Spinal cord (tissue), 10 donors: Measurements from ENCODE around the gene INAVA. TPM values are rescaled to one million over a fixed set of nuclear protein-coding genes. Genes with fewer than 3 reads are reported as not detected.

ENCODE experiments used
- DNase-seq, 6 donors: peaks; one replicate each; pipeline versions ENCODE4 v3.0.0 to v3.0.0-alpha.2; 2013 to 2015; ENCODE audit warnings: low spot score in 6 of 6, low read depth in 4 of 6
- H3K27ac ChIP-seq: one replicate; pipeline ENCODE4 v1.5.1; 2013; ENCODE audit warnings: low read depth, low read length, control low read depth
- H3K27me3 ChIP-seq: one replicate; pipeline ENCODE4 v1.6.1; 2013; ENCODE audit warnings: low read length; ENCODE audit not compliant: control insufficient read depth, insufficient read depth
- H3K36me3 ChIP-seq: one replicate; pipeline ENCODE4 v1.6.1; 2013; ENCODE audit warnings: low read length; ENCODE audit not compliant: control insufficient read depth, insufficient read depth
- H3K4me1 ChIP-seq: one replicate; pipeline ENCODE4 v1.6.1; 2013; ENCODE audit warnings: low read length; ENCODE audit not compliant: control insufficient read depth, insufficient read depth
- H3K4me3 ChIP-seq: one replicate; pipeline ENCODE4 v1.5.1; 2013; ENCODE audit warnings: low read depth, low read length, control low read depth
- H3K9me3 ChIP-seq: one replicate; pipeline ENCODE4 v1.6.1; 2013; ENCODE audit warnings: low read length; ENCODE audit not compliant: control insufficient read depth, insufficient read depth
- WGBS: methylation state at CpG from one replicate; pipeline ENCODE4 v1.1.5; 2013; ENCODE audit warnings: missing lambda C conversion rate; ENCODE audit not compliant: insufficient coverage; 5-methylcytosine and 5-hydroxymethylcytosine counted together
- polyA plus RNA-seq, 2 donors: library from polyadenylated mRNA; unstranded; fragments of 120-200 nt; gene quantifications; one replicate each; pipeline ENCODE4 v1.2.1, GENCODE V29; 2013; ENCODE audit not compliant: insufficient read length in 2 of 2
- total RNA-seq, 2 donors: library from RNA; depleted of rRNA in 1 of 2; stranded (reverse); fragments of 120-200 nt in 1 of 2; fragments of >200 nt in 1 of 2; gene quantifications; one replicate each; pipeline versions ENCODE4 v1.2.3 to v1.2.4, GENCODE V29; 2013 to 2014
- donor health status: healthy.

The INAVA gene
- total and polyA plus RNA-seq, 4 donors: 3.5 to 19.5 (median 12.3) TPM

DNA sequence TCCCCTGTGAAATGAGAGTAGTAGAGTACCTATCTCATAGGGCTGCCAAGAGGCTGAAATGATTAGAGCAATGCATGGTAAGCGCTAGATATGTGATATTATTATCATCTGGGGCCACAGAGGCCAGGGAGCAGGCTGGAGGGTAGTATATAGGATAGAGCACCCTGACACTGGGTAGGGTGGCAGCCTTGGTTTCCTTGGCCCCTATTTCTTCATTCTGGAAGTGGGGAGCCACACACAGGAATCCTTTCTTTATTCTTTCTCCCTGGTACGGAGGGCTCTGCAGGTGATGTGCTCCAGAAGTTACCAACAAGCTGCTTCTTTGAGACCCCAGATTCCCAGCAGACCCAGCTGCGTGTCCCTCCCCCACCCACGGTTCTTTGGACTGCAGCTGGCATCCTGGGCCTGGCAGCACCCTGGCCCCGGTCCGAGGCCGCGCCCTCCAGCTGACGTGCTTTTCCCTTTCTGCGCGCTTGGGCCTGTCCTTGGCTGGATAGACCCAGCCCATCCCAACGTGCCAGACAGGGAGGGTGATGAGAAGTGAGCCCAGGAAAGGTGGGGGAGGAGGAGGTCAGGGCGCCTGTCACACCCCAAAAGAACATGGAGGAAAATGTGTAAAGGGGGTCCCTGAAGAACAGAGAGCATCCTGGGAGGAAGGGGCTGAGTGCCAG, 18.2 kb downstream of the INAVA start:
- DNase-seq: no peak
- Histone ChIP-seq H3K27ac (no peak overlapping the region), H3K27me3 (no peaks in the 10 kb centered on the region), H3K36me3 (peaks cover 26% of the 10 kb centered on the region), H3K4me1 (peaks cover 9% of the 10 kb centered on the region), H3K9me3 (no peaks in the 10 kb centered on the region), H3K4me3 (no peak overlapping the region)
- 82% methylated on average over 12 of the region's 13 CpGs for WGBS

- Histone ChIP-seq H3K27me3 (no peaks in the 10 kb centered on the region), H3K4me3 (no peak overlapping the region), H3K9me3 (no peaks in the 10 kb centered on the region), H3K36me3 (peaks cover 14% of the 10 kb centered on the region), H3K4me1 (peaks cover 9% of the 10 kb centered on the region), H3K27ac (no peak overlapping the region)
- DNase-seq: no peak
- WGBS: 33% methylated on average over 22 of the region's 22 CpGs
Observed at GRCh38 chr1:200916152-200916551, 21.5 kb downstream of the INAVA start.

- Histone ChIP-seq H3K9me3 (no peaks in the 10 kb centered on the region), H3K27ac (no peak overlapping the region), H3K4me3 (no peak overlapping the region), H3K4me1 (peaks cover 9% of the 10 kb centered on the region), H3K27me3 (no peaks in the 10 kb centered on the region), H3K36me3 (peaks cover 9% of the 10 kb centered on the region)
- 54% methylated on average over 11 of the region's 11 CpGs for WGBS
- no peak for DNase-seq
Observed at GRCh38 chr1:200916681-200917080, 22.0 kb downstream of the INAVA start.

DNA sequence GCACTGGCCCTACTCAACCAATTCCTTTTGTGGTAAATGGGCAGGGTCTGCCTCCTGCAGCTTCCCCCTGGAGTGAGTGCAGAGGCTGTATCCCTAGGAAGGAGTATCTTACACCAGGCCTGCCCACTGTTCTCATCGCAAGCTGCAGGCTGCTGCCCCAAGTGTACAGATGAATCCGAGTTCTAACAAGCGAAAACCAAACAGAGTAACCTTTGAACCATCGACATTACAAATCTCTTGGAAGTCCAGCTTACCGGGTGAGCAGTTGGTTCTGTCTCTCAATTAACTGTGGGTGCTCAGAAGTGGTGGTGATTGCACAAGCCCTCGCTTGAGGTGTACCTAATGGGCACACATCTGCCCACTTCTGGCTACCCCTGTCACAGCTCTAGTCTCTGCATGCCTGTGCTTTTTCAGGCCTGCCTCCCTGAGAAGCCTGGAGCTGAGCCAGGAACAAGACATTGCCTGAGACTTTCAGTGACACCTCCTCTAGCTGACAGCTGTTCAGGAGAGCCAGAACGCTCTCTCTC, 22.7 kb downstream of the INAVA start:
- H3K4me3 ChIP-seq: no peak overlapping the region
- H3K4me1 ChIP-seq: peaks cover 9% of the 10 kb centered on the region
- H3K36me3 ChIP-seq: peaks cover 6% of the 10 kb centered on the region
- 72% methylated on average over 6 of the region's 7 CpGs for WGBS
- no peaks in the 10 kb centered on the region for H3K27me3 ChIP-seq
- peak in 2 of 6 donors; percentile 25 to 38 for DNase-seq
- no peaks in the 10 kb centered on the region for H3K9me3 ChIP-seq
- no peak overlapping the region for H3K27ac ChIP-seq

- no peak for DNase-seq
- Histone ChIP-seq H3K4me3 (no peak overlapping the region), H3K4me1 (peaks cover 6% of the 10 kb centered on the region), H3K36me3 (peaks cover 4% of the 10 kb centered on the region), H3K9me3 (no peaks in the 10 kb centered on the region), H3K27ac (no peak overlapping the region), H3K27me3 (no peaks in the 10 kb centered on the region)
- 100% methylated on average over 2 of the region's 3 CpGs for WGBS
Observed at GRCh38 chr1:200918006-200918405, 23.3 kb downstream of the INAVA start.

DNA sequence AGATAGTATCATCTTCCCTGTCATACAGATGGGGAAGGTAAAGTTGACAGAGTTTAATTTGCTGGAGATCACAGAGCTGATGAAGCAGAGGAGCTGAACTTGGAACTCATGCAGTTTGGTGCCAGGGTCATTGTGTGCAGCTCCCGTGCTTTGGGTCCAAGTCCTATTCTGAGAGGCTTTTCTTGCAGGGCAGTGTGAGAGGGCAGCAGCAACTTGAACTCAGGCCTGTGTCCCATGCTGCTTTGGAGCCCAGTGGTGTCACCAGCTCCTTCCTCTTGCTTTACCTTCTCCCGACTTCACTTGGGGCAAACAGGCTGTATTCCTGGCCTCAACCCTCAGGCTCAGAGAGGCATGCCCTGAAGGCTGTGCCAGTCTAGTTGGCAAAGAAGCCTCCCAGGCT, 24.7 kb downstream of the INAVA start:
- no peak overlapping the region for H3K27ac ChIP-seq
- H3K4me3 ChIP-seq: no peak overlapping the region
- no peaks in the 10 kb centered on the region for H3K9me3 ChIP-seq
- no peak for DNase-seq
- peaks cover 4% of the 10 kb centered on the region for H3K4me1 ChIP-seq
- no peaks in the 10 kb centered on the region for H3K27me3 ChIP-seq
- WGBS: 96% methylated on average over 2 of the region's 2 CpGs
- no peaks in the 10 kb centered on the region for H3K36me3 ChIP-seq

GRCh38 chr1:200921571-200922110, 26.9 kb downstream of the INAVA start:
- whole genome bisulfite sequencing: 79% methylated on average over 9 of the region's 9 CpGs
- Histone ChIP-seq H3K27me3 (no peaks in the 10 kb centered on the region), H3K9me3 (no peaks in the 10 kb centered on the region), H3K27ac (no peak overlapping the region), H3K4me3 (no peak overlapping the region), H3K4me1 (no peaks in the 10 kb centered on the region), H3K36me3 (no peaks in the 10 kb centered on the region)
- no peak for DNase-seq

GRCh38 chr1:200922406-200922805, 27.7 kb downstream of the INAVA start:
- whole genome bisulfite sequencing: 89% methylated on average over 1 of the region's 2 CpGs
- no peak for DNase-seq
- H3K9me3 ChIP-seq: no peaks in the 10 kb centered on the region
- no peak overlapping the region for H3K27ac ChIP-seq
- no peaks in the 10 kb centered on the region for H3K27me3 ChIP-seq
- H3K4me1 ChIP-seq: no peaks in the 10 kb centered on the region
- H3K36me3 ChIP-seq: no peaks in the 10 kb centered on the region
- H3K4me3 ChIP-seq: no peak overlapping the region

DNA sequence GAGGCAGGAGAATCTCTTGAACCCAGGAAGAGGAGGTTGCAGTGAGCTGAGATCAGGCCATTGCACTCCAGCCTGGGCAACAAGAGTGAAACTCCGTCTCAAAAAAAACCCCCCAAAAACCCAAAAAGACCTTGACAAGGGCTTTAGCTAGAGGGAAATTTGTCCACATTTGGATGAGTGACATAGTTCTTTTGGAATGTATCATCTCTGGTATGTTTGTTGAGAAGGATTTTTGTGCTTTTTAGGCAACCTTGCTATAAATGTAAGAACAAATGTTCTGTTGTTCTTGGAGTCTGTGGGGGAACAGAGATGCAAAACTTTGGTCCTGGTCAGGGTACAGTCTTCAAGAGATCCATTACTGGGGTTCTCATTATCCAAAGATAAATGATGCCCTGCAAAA, 28.9 kb downstream of the INAVA start:
- Histone ChIP-seq H3K4me1 (no peaks in the 10 kb centered on the region), H3K4me3 (no peak overlapping the region), H3K9me3 (no peaks in the 10 kb centered on the region), H3K27me3 (no peaks in the 10 kb centered on the region), H3K36me3 (no peaks in the 10 kb centered on the region), H3K27ac (no peak overlapping the region)
- no CpG with 5 or more reads among the region's 1 CpG for WGBS
- no peak for DNase-seq

DNA sequence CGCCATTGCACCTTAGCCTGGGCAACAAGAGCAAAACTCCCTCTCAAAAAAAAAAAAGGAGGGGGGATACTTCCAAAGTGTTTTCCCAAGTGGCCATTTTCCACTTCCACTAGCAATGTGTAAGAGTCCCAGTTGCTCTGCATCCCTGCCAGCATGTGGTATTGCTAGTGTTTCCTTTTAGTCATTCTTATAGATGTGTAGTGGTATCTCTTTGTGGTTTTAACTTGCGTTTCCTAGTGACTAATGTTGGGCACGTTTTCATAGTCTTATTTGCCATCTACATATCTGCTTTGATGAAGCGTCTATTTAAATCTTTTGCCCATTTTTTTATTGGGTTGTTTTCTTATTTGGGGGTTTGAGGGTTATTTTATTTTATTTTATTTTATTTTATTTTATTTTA, 31.1 kb downstream of the INAVA start:
- no peak for DNase-seq
- Histone ChIP-seq H3K36me3 (no peaks in the 10 kb centered on the region), H3K9me3 (no peaks in the 10 kb centered on the region), H3K27ac (no peak overlapping the region), H3K4me3 (no peak overlapping the region), H3K27me3 (no peaks in the 10 kb centered on the region), H3K4me1 (no peaks in the 10 kb centered on the region)
- WGBS: no CpG with 5 or more reads among the region's 4 CpGs
